HS-5 (cell line): ENCODE measurements around the gene RND3.

ENCODE experiments used
- DNase-seq: peaks from one replicate; pipeline ENCODE4 v3.0.0-alpha.2; 2012; ENCODE audit warnings: low read depth

The RND3 gene

GRCh38 chr2:150475479-150476250 is 11.8 kb downstream of the RND3 start:
- no peak for DNase-seq

GRCh38 chr2:150474326-150475074 is 13.0 kb downstream of the RND3 start:
- no peak for DNase-seq

- DNase-seq = no peak
These were observed 13.7 kb downstream of the RND3 start for GRCh38 chr2:150473767-150474166.

GRCh38 chr2:150472511-150472899 is 15.0 kb downstream of the RND3 start:
- no peak for DNase-seq

- DNase-seq = no peak
These were observed 15.5 kb downstream of the RND3 start for GRCh38 chr2:150471813-150472510.

- no peak for DNase-seq
These were observed 17.0 kb downstream of the RND3 start for GRCh38 chr2:150470435-150470834.

GRCh38 chr2:150469706-150470274 is 17.7 kb downstream of the RND3 start:
- DNase-seq = no peak

- DNase-seq = no peak
These were observed 19.0 kb downstream of the RND3 start for GRCh38 chr2:150468350-150468960.

GRCh38 chr2:150467621-150467963 is 19.9 kb downstream of the RND3 start:
- no peak for DNase-seq

GRCh38 chr2:150466741-150467620 is 20.5 kb downstream of the RND3 start:
- no peak for DNase-seq

- no peak for DNase-seq
These were observed 21.5 kb downstream of the RND3 start for GRCh38 chr2:150465703-150466569.

GRCh38 chr2:150464986-150465385 is 22.5 kb downstream of the RND3 start:
- DNase-seq = no peak

GRCh38 chr2:150464270-150464669 is 23.2 kb downstream of the RND3 start:
- no peak for DNase-seq

GRCh38 chr2:150462770-150463169 is 24.7 kb downstream of the RND3 start:
- DNase-seq = no peak

GRCh38 chr2:150459281-150459680 is 28.2 kb downstream of the RND3 start:
- no peak for DNase-seq

- no peak for DNase-seq
These were observed 36.7 kb downstream of the RND3 start for GRCh38 chr2:150450765-150451164.

GRCh38 chr2:150449856-150450255 is 37.6 kb downstream of the RND3 start:
- DNase-seq = no peak

GRCh38 chr2:150445398-150445797 is 42.1 kb downstream of the RND3 start:
- DNase-seq = no peak

GRCh38 chr2:150442484-150442883 is 45.0 kb downstream of the RND3 start:
- no peak for DNase-seq

- DNase-seq = no peak
These were observed 45.7 kb downstream of the RND3 start for GRCh38 chr2:150441784-150442183.
